Mesothelial cell of epicardium (in vitro differentiated cells): ENCODE data around the gene NNT. TPM values are rescaled to one million over a fixed set of nuclear protein-coding genes. Genes with fewer than 3 reads are reported as not detected.
"Not testable (repeated sequence)": the region's sequence is repeated elsewhere in the genome, so short reads cannot be mapped to it uniquely, and the experiment has no call there.

Source experiments
- DNase-seq, 2 experiments: peaks; one replicate each; pipeline ENCODE4 v3.0.0; 2021; ENCODE audit warnings: low spot score in 2 of 2; ENCODE audit not compliant: unreplicated experiment in 2 of 2
- H3K27ac Mint-ChIP-seq: 2 replicates; pipeline ENCODE4 v1.8.0; 2021; ENCODE audit warnings: mixed read lengths
- H3K27me3 Mint-ChIP-seq: 2 replicates; pipeline ENCODE4 v1.8.0; 2021; ENCODE audit warnings: low read depth, mixed read lengths
- H3K36me3 Mint-ChIP-seq: 2 replicates; pipeline ENCODE4 v1.8.0; 2021; ENCODE audit warnings: mixed read lengths
- H3K4me1 Mint-ChIP-seq: 2 replicates; pipeline ENCODE4 v1.8.0; 2021; ENCODE audit warnings: mixed read lengths
- H3K4me3 Mint-ChIP-seq: 2 replicates; pipeline ENCODE4 v1.8.0; 2021; ENCODE audit warnings: mild to moderate bottlenecking, moderate library complexity, mixed read lengths
- H3K9me3 Mint-ChIP-seq: 2 replicates; pipeline ENCODE4 v1.8.0; 2021; ENCODE audit warnings: mixed read lengths
- total RNA-seq: library from RNA; stranded (reverse); gene quantifications from 3 replicates; pipeline ENCODE4 v1.2.1, GENCODE V29; 2021
- TF ChIP-seq, protein P1 (sequence below): fragments of 200-600 bp; sonication (generic); IDR thresholded peaks from one replicate; pipeline ENCODE4 v1.5.0; 2021; ENCODE audit warnings: antibody characterized with exemption; ENCODE audit not compliant: unreplicated experiment

Gene NNT
- total RNA-seq, 1 donor from 2014 or later = 68.7 TPM

DNA sequence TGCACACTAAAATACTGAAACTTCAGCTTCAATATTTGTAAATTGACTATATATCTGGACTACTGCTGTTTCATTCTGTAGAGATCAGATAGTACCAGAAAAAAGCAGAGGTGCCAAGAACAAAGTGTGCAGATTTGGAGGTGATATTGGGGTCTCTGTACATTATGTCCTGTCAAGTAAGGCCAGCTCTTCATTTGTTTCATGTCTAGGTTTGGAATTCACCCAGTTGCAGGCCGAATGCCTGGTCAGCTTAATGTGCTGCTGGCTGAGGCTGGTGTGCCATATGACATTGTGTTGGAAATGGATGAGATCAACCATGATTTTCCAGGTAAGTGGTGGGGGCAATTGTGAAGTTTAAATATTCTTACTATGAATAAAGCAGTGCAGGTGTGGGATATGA is 96.9 kb downstream of the NNT start:
- Mint-ChIP-seq H3K4me1 (no peaks in the 10 kb centered on the region), H3K27ac (no peak overlapping the region), H3K9me3 (peaks cover 12% of the 10 kb centered on the region), H3K4me3 (no peak overlapping the region), H3K36me3 (peaks cover 27% of the 10 kb centered on the region), H3K27me3 (no peaks in the 10 kb centered on the region)
- TF ChIP-seq, protein P1, sequence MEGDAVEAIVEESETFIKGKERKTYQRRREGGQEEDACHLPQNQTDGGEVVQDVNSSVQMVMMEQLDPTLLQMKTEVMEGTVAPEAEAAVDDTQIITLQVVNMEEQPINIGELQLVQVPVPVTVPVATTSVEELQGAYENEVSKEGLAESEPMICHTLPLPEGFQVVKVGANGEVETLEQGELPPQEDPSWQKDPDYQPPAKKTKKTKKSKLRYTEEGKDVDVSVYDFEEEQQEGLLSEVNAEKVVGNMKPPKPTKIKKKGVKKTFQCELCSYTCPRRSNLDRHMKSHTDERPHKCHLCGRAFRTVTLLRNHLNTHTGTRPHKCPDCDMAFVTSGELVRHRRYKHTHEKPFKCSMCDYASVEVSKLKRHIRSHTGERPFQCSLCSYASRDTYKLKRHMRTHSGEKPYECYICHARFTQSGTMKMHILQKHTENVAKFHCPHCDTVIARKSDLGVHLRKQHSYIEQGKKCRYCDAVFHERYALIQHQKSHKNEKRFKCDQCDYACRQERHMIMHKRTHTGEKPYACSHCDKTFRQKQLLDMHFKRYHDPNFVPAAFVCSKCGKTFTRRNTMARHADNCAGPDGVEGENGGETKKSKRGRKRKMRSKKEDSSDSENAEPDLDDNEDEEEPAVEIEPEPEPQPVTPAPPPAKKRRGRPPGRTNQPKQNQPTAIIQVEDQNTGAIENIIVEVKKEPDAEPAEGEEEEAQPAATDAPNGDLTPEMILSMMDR = no peak
- no peak for DNase-seq

DNA sequence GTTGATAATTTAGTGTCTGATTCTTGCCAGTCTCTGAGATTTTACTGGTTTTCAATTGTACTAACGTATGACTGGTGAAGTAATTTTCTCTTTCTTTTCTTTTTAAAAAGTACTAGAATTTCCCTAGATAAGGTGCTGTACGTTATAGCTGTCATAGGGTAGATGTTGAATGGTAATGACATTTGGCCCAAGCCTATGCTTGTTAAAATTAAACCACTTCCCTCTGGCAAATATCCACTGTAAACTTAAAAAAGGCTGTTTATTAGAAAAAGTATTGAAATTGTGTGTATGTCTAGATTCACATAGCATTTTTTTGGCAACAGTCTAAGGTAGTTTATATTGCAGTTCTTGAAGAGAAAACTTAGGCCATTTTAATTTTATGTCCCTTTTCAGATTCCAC is 97.6 kb downstream of the NNT start:
- H3K4me3 Mint-ChIP-seq = no peak overlapping the region
- H3K4me1 Mint-ChIP-seq = no peaks in the 10 kb centered on the region
- no peak for DNase-seq
- no peaks in the 10 kb centered on the region for H3K27me3 Mint-ChIP-seq
- peak overlapping the region; percentile 6 for H3K27ac Mint-ChIP-seq
- peaks cover 24% of the 10 kb centered on the region for H3K36me3 Mint-ChIP-seq
- H3K9me3 Mint-ChIP-seq = peaks cover 5% of the 10 kb centered on the region
- TF ChIP-seq, protein P1 = no peak

DNA sequence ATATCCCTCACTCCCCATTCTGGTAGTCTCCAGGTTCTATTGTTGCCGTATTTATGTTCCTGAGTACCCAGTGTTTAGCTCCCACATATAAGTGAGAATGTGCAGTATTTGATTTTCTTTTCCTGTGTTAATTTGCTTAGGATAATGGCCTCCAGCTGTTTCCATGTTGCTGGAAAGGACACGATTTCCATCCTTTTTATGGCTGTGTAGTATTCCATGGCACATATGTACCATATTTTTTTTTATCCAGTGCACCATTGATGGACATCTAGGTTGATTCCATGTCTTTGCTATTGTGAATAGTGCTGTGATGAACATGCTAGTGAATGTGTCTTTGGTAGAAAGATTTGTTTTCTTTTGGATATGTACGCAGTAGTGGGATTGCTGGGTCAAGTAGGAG is 98.2 kb downstream of the NNT start:
- TF ChIP-seq, protein P1 = no peak
- no peak for DNase-seq
- peaks cover 17% of the 10 kb centered on the region for H3K36me3 Mint-ChIP-seq
- no peak overlapping the region for H3K4me3 Mint-ChIP-seq
- no peak overlapping the region for H3K27ac Mint-ChIP-seq
- no peaks in the 10 kb centered on the region for H3K9me3 Mint-ChIP-seq
- no peaks in the 10 kb centered on the region for H3K27me3 Mint-ChIP-seq
- H3K4me1 Mint-ChIP-seq = no peaks in the 10 kb centered on the region

DNA sequence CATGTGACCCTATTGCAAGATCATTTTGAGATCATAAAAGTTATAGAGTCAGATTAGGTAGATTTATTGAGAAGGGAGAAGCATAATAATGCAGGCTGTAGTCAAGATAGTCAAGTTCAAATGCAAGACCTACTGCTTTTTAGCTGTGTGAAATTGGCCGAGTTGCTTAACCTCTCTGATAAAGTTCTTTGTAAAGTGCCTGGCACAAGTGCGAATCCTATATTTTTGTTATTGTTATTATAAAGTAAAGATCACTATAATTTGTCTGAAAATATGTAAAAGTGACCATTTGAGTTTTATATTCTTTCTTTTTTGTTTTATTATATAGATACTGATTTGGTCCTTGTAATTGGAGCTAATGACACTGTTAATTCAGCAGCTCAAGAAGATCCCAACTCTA is 99.3 kb downstream of the NNT start:
- H3K4me1 Mint-ChIP-seq = no peaks in the 10 kb centered on the region
- H3K36me3 Mint-ChIP-seq = peaks cover 12% of the 10 kb centered on the region
- no peak for DNase-seq
- no peak overlapping the region for H3K27ac Mint-ChIP-seq
- no peak overlapping the region for H3K4me3 Mint-ChIP-seq
- H3K9me3 Mint-ChIP-seq = no peaks in the 10 kb centered on the region
- no peaks in the 10 kb centered on the region for H3K27me3 Mint-ChIP-seq
- TF ChIP-seq, protein P1 = no peak

DNA sequence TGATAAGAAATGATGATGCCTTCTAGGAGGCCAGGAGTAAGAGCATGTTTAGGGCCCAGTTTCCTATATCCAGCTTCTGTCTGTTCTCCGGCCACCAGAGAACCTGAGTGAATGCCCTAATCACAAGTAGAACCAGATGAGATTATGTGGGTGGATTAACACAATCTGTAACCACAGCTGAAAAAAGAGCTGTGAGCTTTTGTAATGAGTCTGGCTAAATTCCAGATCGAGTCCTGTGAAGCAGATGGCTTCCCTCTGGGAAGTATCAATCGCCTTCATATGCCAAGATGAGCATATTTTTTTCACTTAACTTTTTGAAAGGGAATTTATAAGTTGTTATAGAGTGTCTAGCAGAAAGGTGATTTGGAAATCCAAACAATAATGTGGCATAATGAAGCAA is 99.8 kb downstream of the NNT start:
- H3K9me3 Mint-ChIP-seq = no peaks in the 10 kb centered on the region
- H3K27ac Mint-ChIP-seq = no peak overlapping the region
- no peak for DNase-seq
- TF ChIP-seq, protein P1 = no peak
- H3K4me1 Mint-ChIP-seq = no peaks in the 10 kb centered on the region
- no peak overlapping the region for H3K4me3 Mint-ChIP-seq
- H3K27me3 Mint-ChIP-seq = no peaks in the 10 kb centered on the region
- peaks cover 11% of the 10 kb centered on the region for H3K36me3 Mint-ChIP-seq

DNA sequence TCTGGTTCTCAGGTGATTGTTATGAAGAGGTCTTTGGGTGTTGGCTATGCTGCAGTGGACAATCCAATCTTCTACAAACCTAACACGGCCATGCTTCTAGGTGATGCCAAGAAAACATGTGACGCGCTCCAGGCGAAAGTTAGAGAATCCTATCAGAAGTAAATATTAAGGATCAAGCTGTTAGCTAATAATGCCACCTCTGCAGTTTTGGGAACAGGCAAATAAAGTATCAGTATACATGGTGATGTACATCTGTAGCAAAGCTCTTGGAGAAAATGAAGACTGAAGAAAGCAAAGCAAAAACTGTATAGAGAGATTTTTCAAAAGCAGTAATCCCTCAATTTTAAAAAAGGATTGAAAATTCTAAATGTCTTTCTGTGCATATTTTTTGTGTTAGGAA is 101.3 kb downstream of the NNT start:
- no peaks in the 10 kb centered on the region for H3K27me3 Mint-ChIP-seq

DNA sequence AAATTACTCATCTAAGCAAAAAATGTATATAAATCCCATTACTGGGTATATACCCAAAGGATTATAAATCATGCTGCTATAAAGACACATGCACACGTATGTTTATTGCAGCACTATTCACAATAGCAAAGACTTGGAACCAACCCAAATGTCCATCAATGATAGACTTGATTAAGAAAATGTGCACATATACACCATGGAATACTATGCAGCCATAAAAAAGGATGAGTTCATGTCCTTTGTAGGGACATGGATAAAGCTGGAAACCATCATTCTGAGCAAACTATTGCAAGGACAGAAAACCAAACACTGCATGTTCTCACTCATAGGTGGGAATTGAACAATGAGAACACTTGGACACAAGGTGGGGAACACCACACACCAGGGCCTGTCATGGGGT is 103.6 kb downstream of the NNT start:
- H3K27me3 Mint-ChIP-seq = not testable (repeated sequence)

More for the DNA sequence above, 101.3 kb downstream of the NNT start:
- no peak overlapping the region for H3K27ac Mint-ChIP-seq
- TF ChIP-seq, protein P1 = no peak
- no peaks in the 10 kb centered on the region for H3K4me1 Mint-ChIP-seq
- no peak overlapping the region for H3K4me3 Mint-ChIP-seq
- H3K9me3 Mint-ChIP-seq = no peaks in the 10 kb centered on the region
- H3K36me3 Mint-ChIP-seq = peaks cover 10% of the 10 kb centered on the region
- DNase-seq = no peak

More for the DNA sequence above, 103.6 kb downstream of the NNT start:
- not testable (repeated sequence) for H3K27ac Mint-ChIP-seq, DNase-seq, H3K9me3 Mint-ChIP-seq, H3K36me3 Mint-ChIP-seq, H3K4me3 Mint-ChIP-seq, H3K4me1 Mint-ChIP-seq
